ENCODE measurements around the gene RCAN2.

RCAN2 gene

GRCh38 chr6:46323966-46324622 lies 167.2 kb downstream of the RCAN2 start:
- no peak for DNase-seq
- in situ Hi-C loops (cut with HindIII; ENCODE audit: low pct_ligation_motif_present, low pct_unique_long_range_greater_than_20kb, low sequenced_read_pairs): no loop called here

- no peak for DNase-seq
- in situ Hi-C loops (cut with HindIII; ENCODE audit: low pct_ligation_motif_present, low pct_unique_long_range_greater_than_20kb, low sequenced_read_pairs): no loop called here
Observed at GRCh38 chr6:46323312-46323965, 167.8 kb downstream of the RCAN2 start.

DNA sequence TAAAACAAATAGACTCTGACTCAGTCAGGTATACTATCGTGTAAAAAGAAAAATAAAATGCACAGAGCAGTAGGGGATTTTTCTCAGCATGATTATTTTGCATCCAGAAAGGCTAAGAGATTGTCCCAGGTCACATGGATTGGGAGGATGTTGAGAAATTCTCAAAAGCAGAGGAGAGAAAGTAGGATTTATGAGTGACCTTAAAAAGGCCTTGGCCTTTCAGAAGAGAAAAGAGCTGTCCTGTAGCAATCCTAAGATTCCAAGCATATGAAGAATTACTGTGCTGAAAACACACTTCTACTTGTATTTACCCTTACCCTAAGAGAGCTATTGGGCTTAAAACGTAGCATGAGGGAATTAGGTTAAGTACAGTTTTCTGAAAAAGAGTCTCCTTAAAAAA lies 170.7 kb downstream of the RCAN2 start:
- no peak for DNase-seq
- in situ Hi-C loops (cut with HindIII; ENCODE audit: low pct_ligation_motif_present, low pct_unique_long_range_greater_than_20kb, low sequenced_read_pairs): no loop called here

GRCh38 chr6:46315589-46315988 lies 175.7 kb downstream of the RCAN2 start:
- in situ Hi-C loops (cut with HindIII; ENCODE audit: low pct_ligation_motif_present, low pct_unique_long_range_greater_than_20kb, low sequenced_read_pairs): no loop called here
- no peak for DNase-seq

DNA sequence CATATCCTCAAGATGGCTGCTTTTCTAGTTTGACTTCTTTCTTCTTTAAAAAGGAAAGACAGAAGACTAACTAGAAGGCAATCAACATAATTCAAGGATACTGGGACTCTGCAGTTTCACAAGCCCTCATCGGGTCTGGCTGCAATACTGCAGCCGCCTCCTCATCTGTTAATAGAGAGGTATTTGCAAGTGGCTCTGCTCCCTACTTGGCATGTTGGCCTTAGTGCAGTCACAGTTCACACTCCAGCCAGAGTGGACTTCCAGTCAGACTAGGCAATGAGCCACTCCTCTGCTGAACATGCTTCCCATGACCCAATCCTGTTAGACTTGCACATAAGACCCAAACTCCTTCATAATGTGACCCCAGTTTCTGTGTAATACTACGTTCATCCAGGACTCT lies 178.6 kb downstream of the RCAN2 start:
- in situ Hi-C loops (cut with HindIII; ENCODE audit: low pct_ligation_motif_present, low pct_unique_long_range_greater_than_20kb, low sequenced_read_pairs): no loop called here
- no peak for DNase-seq

DNA sequence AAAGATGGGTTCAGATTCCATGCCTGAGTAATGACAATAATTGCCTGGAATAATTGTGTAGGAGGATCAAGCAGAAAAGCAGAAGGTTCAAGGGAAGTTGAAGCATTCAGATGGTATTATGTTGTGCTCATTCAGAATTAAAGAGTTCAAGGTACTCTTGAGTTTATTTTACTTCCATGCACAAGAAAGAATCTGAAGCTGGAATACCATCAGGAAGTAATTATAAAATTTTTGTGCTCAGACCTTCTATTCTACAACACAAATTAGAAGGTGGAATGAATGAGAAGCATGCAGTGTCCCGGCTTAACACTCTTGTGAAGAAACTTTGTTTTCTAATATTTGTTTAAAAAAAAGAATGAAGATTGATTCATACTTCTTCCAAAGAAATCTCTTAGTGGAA lies 181.1 kb downstream of the RCAN2 start:
- in situ Hi-C loops (cut with HindIII; ENCODE audit: low pct_ligation_motif_present, low pct_unique_long_range_greater_than_20kb, low sequenced_read_pairs): no loop called here
- DNase-seq: no peak

- in situ Hi-C loops (cut with HindIII; ENCODE audit: low pct_ligation_motif_present, low pct_unique_long_range_greater_than_20kb, low sequenced_read_pairs): no loop called here
- DNase-seq: no peak
Observed at GRCh38 chr6:46306431-46306830, 184.8 kb downstream of the RCAN2 start.

DNA sequence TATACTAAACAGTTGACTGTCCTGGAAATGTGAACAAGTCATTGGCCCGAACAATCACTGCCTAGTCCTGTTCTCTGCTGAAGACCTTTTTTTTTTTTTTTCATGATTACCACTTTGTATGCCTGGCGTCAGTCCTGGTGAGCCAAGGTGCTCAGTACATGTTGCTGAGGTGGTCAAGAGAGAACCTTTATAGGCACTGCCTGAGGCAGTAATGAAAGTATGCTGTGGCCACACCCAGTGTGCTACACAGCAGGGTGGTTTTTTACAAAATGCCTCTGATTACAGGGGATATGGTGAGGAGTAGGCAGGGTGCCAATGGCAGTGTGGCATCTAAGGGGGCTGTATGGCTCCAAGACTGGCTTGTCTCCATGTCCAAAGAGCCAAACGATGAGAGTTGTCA lies 185.4 kb downstream of the RCAN2 start:
- no peak for DNase-seq
- in situ Hi-C loops (cut with HindIII; ENCODE audit: low pct_ligation_motif_present, low pct_unique_long_range_greater_than_20kb, low sequenced_read_pairs): no loop called here

GRCh38 chr6:46305236-46305635 lies 186.0 kb downstream of the RCAN2 start:
- in situ Hi-C loops (cut with HindIII; ENCODE audit: low pct_ligation_motif_present, low pct_unique_long_range_greater_than_20kb, low sequenced_read_pairs): no loop called here
- no peak for DNase-seq

- no peak for DNase-seq
- in situ Hi-C loops (cut with HindIII; ENCODE audit: low pct_ligation_motif_present, low pct_unique_long_range_greater_than_20kb, low sequenced_read_pairs): no loop called here
Observed at GRCh38 chr6:46302816-46303215, 188.4 kb downstream of the RCAN2 start.

- in situ Hi-C loops (cut with HindIII; ENCODE audit: low pct_ligation_motif_present, low pct_unique_long_range_greater_than_20kb, low sequenced_read_pairs): no loop called here
- DNase-seq: no peak
Observed at GRCh38 chr6:46302176-46302575, 189.1 kb downstream of the RCAN2 start.

GRCh38 chr6:46299253-46299652 lies 192.0 kb downstream of the RCAN2 start:
- no peak for DNase-seq
- in situ Hi-C loops (cut with HindIII; ENCODE audit: low pct_ligation_motif_present, low pct_unique_long_range_greater_than_20kb, low sequenced_read_pairs): no loop called here

- in situ Hi-C loops (cut with HindIII; ENCODE audit: low pct_ligation_motif_present, low pct_unique_long_range_greater_than_20kb, low sequenced_read_pairs): no loop called here
- DNase-seq: no peak
Observed at GRCh38 chr6:46296586-46296985, 194.7 kb downstream of the RCAN2 start.

DNA sequence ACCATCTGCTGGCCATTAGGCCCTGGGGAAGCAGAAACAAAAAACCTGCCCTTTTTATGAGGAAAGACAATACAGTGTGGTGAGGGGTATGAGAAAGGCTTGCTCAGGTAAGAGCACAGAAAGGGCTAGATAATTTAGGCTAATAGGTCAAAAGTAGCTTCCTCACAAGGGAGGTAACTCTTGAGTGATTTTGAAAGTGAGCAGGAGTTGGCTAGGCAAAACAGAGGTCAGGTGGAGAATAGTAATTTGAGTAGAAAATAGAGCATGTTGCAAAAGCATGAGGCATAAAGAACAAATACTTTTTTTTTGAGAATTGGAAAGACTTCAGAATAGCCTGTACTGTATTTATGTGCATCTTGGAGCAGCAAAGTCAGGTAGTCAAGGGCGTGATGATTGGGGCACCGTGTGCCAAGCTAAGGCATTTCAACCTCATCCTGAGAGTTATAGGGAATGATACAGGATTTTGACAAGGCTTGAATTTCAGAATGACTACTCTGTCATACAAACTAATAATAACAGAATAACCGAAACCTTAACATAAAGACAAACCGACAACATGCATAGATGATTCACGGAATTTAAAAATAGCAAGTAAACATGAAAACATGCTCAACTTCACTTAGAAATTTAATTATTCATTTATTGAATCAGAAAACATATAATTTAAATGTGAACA lies 197.5 kb downstream of the RCAN2 start:
- in situ Hi-C loops (cut with HindIII; ENCODE audit: low pct_ligation_motif_present, low pct_unique_long_range_greater_than_20kb, low sequenced_read_pairs): no loop called here
- DNase-seq: no peak

- no peak for DNase-seq
- in situ Hi-C loops (cut with HindIII; ENCODE audit: low pct_ligation_motif_present, low pct_unique_long_range_greater_than_20kb, low sequenced_read_pairs): no loop called here
Observed at GRCh38 chr6:46291880-46292279, 199.4 kb downstream of the RCAN2 start.

DNA sequence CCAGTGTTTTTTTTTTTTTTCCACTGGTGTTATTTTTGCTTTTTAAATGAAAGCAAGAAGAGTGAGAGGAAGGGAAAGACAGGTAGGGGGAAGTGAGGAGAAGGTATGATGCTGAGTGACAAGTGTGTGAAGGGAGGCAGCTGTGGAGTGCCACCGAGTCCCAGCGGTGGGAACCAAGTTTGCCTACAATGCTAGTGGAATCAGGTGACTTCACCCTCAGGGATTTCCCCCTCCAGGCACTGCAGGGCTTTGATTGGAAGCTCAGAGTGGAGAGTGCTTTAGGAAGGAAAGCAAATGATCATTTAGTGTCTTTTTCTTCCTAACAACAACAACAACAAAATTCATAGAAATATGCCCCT lies 200.0 kb downstream of the RCAN2 start:
- in situ Hi-C loops (cut with HindIII; ENCODE audit: low pct_ligation_motif_present, low pct_unique_long_range_greater_than_20kb, low sequenced_read_pairs): no loop called here
- no peak for DNase-seq

DNA sequence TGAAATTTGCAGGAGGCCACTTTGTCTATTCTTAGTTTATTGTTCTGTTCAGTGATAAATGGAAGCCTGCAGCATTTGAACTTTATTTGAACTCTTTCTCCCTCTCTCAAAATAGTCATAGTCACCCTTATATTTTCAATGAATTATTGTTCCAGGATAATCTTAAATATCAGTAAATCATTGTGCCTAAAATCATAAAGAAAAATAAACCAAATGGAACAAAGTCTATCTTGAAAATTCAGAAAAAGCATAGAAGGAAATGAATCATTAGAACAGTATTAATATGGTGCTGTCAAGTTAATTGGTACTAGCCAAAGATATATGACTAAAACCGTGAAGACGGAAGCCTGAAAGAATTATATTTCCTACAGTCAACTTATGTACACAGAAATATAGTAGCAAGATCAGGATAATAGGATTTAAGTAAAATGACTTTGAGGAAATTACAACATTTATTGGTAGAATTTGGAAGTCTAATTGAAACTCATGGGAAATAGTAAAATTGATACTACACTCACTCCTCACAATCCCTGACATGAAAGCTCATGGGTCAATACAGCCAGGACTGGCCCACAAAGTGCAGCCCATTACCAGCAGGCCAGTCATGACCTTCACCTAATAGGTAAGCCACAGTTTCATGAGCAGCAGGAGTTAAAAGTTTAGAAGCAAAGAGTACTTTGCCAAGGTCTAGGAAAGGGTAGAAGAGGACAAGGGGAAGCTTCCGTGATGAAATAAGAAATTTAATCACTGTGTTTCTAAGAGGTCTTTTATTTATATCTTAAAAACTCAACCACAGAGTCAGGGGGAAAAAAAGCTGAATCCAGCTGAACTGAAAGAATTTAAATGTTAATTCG lies 200.6 kb downstream of the RCAN2 start:
- no peak for DNase-seq
- in situ Hi-C loops (cut with HindIII; ENCODE audit: low pct_ligation_motif_present, low pct_unique_long_range_greater_than_20kb, low sequenced_read_pairs): no loop called here

- in situ Hi-C loops (cut with HindIII; ENCODE audit: low pct_ligation_motif_present, low pct_unique_long_range_greater_than_20kb, low sequenced_read_pairs): no loop called here
- DNase-seq: no peak
Observed at GRCh38 chr6:46289898-46290297, 201.4 kb downstream of the RCAN2 start.

DNA sequence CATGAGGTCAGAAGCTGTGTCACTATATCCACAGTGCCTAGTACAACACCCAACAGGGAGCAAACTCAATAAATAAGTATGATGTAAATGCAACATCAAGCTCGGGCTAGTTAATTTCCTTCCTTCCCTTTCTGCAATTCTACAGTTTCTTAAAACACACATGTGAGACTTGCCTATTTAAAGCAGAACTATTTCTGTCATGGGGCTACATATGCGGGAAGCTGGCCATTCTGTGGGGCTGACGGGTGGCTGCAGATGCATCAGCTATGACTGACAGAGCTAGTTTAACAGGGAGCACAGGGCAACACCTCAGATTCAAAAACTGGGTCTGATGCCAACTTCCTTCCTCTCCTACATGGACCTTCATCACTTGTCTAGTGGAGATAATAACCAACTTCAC lies 202.4 kb downstream of the RCAN2 start:
- DNase-seq: no peak
- in situ Hi-C loops (cut with HindIII; ENCODE audit: low pct_ligation_motif_present, low pct_unique_long_range_greater_than_20kb, low sequenced_read_pairs): no loop called here
